Tibial nerve (tissue), 4 donors: Measurements from ENCODE around the gene ACBD6. TPM values are rescaled to one million over a fixed set of nuclear protein-coding genes. Genes with fewer than 3 reads are reported as not detected.

Source experiments
- DNase-seq, 2 donors: peaks; one replicate each; pipeline ENCODE4 v3.0.0-alpha.2; 2019; ENCODE audit warnings: low spot score in 2 of 2
- H3K27ac ChIP-seq, 4 donors: fragments of 200-600 bp; sonication (generic) in 3 of 4; one replicate each; pipeline ENCODE4 v1.5.1; 2017 to 2019; ENCODE audit warnings: mild to moderate bottlenecking in 1 of 4
- H3K27me3 ChIP-seq, 2 donors: fragments of 200-600 bp; sonication (generic) in 1 of 2; one replicate each; pipeline versions ENCODE4 v1.5.1 to v1.6.0; 2017 to 2019
- H3K36me3 ChIP-seq, 3 donors: fragments of 200-600 bp; sonication (generic); one replicate each; pipeline ENCODE4 v1.5.1; 2018 to 2019
- H3K4me1 ChIP-seq, 4 donors: fragments of 200-600 bp; sonication (generic) in 3 of 4; one replicate each; pipeline ENCODE4 v1.5.1; 2017 to 2019
- H3K4me3 ChIP-seq, 4 donors: fragments of 200-600 bp; sonication (generic) in 3 of 4; one replicate each; pipeline ENCODE4 v1.5.1; 2017 to 2019; ENCODE audit warnings: mild to moderate bottlenecking in 1 of 4, moderate library complexity in 1 of 4
- H3K9me3 ChIP-seq, 4 donors: fragments of 200-600 bp; sonication (generic) in 3 of 4; one replicate each; pipeline ENCODE4 v1.5.1; 2017 to 2019
- CTCF ChIP-seq, 5 experiments: fragments of 200-600 bp in 3 of 5; fragments of 450-650 bp in 2 of 5; sonication (generic) in 3 of 5; IDR thresholded peaks; one replicate each; pipeline ENCODE4 v1.5.1; 2016 to 2019; ENCODE audit warnings: antibody characterized with exemption in 5 of 5, mild to moderate bottlenecking in 3 of 5, moderate library complexity in 2 of 5
- EP300 ChIP-seq, 2 donors: sonication (generic); formaldehyde crosslinking; IDR thresholded peaks; one replicate each; pipeline ENCODE4 v1.6.1; 2017; ENCODE audit warnings: antibody characterized with exemption in 2 of 2, mild to moderate bottlenecking in 1 of 2
- POLR2A ChIP-seq, 2 donors: fragments of 450-650 bp; IDR thresholded peaks; one replicate each; pipeline ENCODE4 v1.6.1; 2017; ENCODE audit warnings: antibody characterized with exemption in 2 of 2, mild to moderate bottlenecking in 2 of 2, moderate library complexity in 2 of 2
- WGBS, 2 donors: methylation state at CpG; one replicate each; pipeline ENCODE4 v1.1.5; 2018; 5-methylcytosine and 5-hydroxymethylcytosine counted together
- total RNA-seq, 4 donors: library from RNA; depleted of rRNA; stranded (reverse); fragments of >200 nt; gene quantifications; one replicate each; pipeline ENCODE4 v1.1.0, GENCODE V29; 2016

ACBD6 gene
- total RNA-seq, 4 donors from 2014 or later: 55.7 to 61.8 (median 57.2) TPM

- 26 to 37% methylated on average over 1 of the region's 1 CpG for WGBS, 2 donors
- no peak overlapping the region for H3K4me3 ChIP-seq
- H3K27ac ChIP-seq: no peak overlapping the region
- H3K36me3 ChIP-seq: no peaks in the 10 kb centered on the region
- TF ChIP-seq CTCF (IDR thresholded peaks at IDR 0.05) (no peak), EP300 (IDR thresholded peaks at IDR 0.05) (no peak), POLR2A (IDR thresholded peaks at IDR 0.05) (no peak)
- peaks cover 0 to 6% (median 0%) of the 10 kb centered on the region in 4 donors for H3K4me1 ChIP-seq
- H3K27me3 ChIP-seq: no peaks in the 10 kb centered on the region
- no peaks in the 10 kb centered on the region for H3K9me3 ChIP-seq
- DNase-seq: no peak
These were observed 143.7 kb downstream of the ACBD6 start for GRCh38 chr1:180358649-180359048.

- no peaks in the 10 kb centered on the region for H3K9me3 ChIP-seq
- no peak overlapping the region for H3K27ac ChIP-seq
- TF ChIP-seq EP300 (IDR thresholded peaks at IDR 0.05) (no peak), POLR2A (IDR thresholded peaks at IDR 0.05) (no peak), CTCF (IDR thresholded peaks at IDR 0.05) (no peak)
- DNase-seq: no peak
- no peak overlapping the region for H3K4me3 ChIP-seq
- H3K36me3 ChIP-seq: no peaks in the 10 kb centered on the region
- peaks cover 0 to 6% (median 0%) of the 10 kb centered on the region in 4 donors for H3K4me1 ChIP-seq
- 66% methylated on average over 2 of the region's 2 CpGs for WGBS, 2 donors
- no peaks in the 10 kb centered on the region for H3K27me3 ChIP-seq
These were observed 148.4 kb downstream of the ACBD6 start for GRCh38 chr1:180353945-180354344.

GRCh38 chr1:180352588-180352987 lies 149.8 kb downstream of the ACBD6 start:
- no peak for DNase-seq
- 92 to 95% methylated on average over 2 of the region's 2 CpGs for WGBS, 2 donors
- Histone ChIP-seq H3K27ac (no peak overlapping the region), H3K36me3 (no peaks in the 10 kb centered on the region), H3K9me3 (no peaks in the 10 kb centered on the region), H3K4me1 (peaks cover 0 to 6% (median 0%) of the 10 kb centered on the region in 4 donors), H3K27me3 (no peaks in the 10 kb centered on the region), H3K4me3 (no peak overlapping the region)
- TF ChIP-seq EP300 (IDR thresholded peaks at IDR 0.05): no peak
- TF ChIP-seq POLR2A (IDR thresholded peaks at IDR 0.05): no peak
- no peak for TF ChIP-seq CTCF (IDR thresholded peaks at IDR 0.05)

- no peak for TF ChIP-seq EP300 (IDR thresholded peaks at IDR 0.05)
- TF ChIP-seq POLR2A (IDR thresholded peaks at IDR 0.05): no peak
- no peak for TF ChIP-seq CTCF (IDR thresholded peaks at IDR 0.05)
- Histone ChIP-seq H3K27ac (no peak overlapping the region), H3K27me3 (no peaks in the 10 kb centered on the region), H3K9me3 (no peaks in the 10 kb centered on the region), H3K4me1 (peaks cover 0 to 6% (median 0%) of the 10 kb centered on the region in 4 donors), H3K4me3 (no peak overlapping the region), H3K36me3 (no peaks in the 10 kb centered on the region)
- WGBS, 2 donors: 80 to 83% methylated on average over 4 of the region's 4 CpGs
- no peak for DNase-seq
These were observed 150.4 kb downstream of the ACBD6 start for GRCh38 chr1:180352021-180352420.

GRCh38 chr1:180345148-180345547 lies 157.2 kb downstream of the ACBD6 start:
- Histone ChIP-seq H3K9me3 (no peaks in the 10 kb centered on the region), H3K36me3 (no peaks in the 10 kb centered on the region), H3K4me3 (no peak overlapping the region), H3K4me1 (peaks cover 0 to 19% (median 3%) of the 10 kb centered on the region in 4 donors), H3K27me3 (no peaks in the 10 kb centered on the region), H3K27ac (no peak overlapping the region)
- DNase-seq: no peak
- no peak for TF ChIP-seq EP300 (IDR thresholded peaks at IDR 0.05)
- no peak for TF ChIP-seq POLR2A (IDR thresholded peaks at IDR 0.05)
- TF ChIP-seq CTCF (IDR thresholded peaks at IDR 0.05): no peak
